ENCODE measurements around the gene TUBGCP2.

Gene TUBGCP2

DNA sequence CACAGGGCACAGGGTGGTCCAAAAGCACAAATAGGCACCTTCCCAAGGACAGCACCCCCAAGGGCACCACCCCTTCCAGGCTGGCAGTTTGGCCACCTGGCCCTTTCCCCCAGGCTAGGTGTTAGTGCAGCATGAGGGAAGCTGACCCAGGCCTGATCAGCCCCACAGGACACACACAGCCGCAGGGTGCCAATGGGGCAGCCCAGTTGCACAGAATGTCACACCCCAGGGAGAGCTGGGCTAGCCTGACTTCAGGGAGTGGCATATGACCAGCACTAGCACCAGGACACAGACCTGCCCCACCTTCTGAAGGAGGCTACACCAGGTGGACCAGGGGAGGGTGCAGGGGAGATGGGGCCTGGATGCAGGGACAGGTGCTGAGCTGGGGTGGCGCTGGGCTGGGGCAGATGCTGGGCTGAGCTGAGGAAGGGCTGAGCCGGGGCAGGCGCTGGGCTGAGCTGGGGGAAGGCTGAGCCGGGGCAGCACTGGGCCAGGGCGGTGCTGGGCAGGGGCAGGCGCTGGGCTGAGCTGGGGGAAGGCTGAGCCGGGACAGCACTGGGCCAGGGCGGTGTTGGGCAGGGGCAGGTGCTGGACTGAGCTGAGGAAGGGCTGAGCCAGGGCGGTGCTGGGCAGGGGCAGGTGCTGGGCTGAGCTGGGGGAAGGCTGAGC is 28.1 kb downstream of the TUBGCP2 start:
- Histone ChIP-seq H3K27me3 (peaks cover 12 to 23% (median 19%) of the 10 kb centered on the region in 11 experiments), H4K20me1 (peaks cover 4 to 96% (median 45%) of the 10 kb centered on the region in 11 experiments; a peak in 19 of 22 replicates), H3K27ac (peak overlapping the region in 3 of 11 experiments; percentile 7 to 35 (median 14); a peak in 2 of 22 replicates), H3K4me1 (peaks cover 42 to 58% (median 50%) of the 10 kb centered on the region in 10 experiments), H3K4me3 (no peak overlapping the region), H3K9me3 (replicated peaks in 1 of 11) (no peaks in the 10 kb centered on the region), H3K36me3 (peaks cover 51 to 68% (median 65%) of the 10 kb centered on the region in 11 experiments), H3K9ac (peak overlapping the region in 3 of 11 experiments; percentile 17 to 61 (median 39); a peak in 2 of 22 replicates), H3K4me2 (peak overlapping the region in 7 of 11 experiments; percentile 87 to 100 (median 98); a peak in 12 of 22 replicates)
- no peak for TF ChIP-seq Cebpa-rat (IDR thresholded peaks at IDR 0.05)

DNA sequence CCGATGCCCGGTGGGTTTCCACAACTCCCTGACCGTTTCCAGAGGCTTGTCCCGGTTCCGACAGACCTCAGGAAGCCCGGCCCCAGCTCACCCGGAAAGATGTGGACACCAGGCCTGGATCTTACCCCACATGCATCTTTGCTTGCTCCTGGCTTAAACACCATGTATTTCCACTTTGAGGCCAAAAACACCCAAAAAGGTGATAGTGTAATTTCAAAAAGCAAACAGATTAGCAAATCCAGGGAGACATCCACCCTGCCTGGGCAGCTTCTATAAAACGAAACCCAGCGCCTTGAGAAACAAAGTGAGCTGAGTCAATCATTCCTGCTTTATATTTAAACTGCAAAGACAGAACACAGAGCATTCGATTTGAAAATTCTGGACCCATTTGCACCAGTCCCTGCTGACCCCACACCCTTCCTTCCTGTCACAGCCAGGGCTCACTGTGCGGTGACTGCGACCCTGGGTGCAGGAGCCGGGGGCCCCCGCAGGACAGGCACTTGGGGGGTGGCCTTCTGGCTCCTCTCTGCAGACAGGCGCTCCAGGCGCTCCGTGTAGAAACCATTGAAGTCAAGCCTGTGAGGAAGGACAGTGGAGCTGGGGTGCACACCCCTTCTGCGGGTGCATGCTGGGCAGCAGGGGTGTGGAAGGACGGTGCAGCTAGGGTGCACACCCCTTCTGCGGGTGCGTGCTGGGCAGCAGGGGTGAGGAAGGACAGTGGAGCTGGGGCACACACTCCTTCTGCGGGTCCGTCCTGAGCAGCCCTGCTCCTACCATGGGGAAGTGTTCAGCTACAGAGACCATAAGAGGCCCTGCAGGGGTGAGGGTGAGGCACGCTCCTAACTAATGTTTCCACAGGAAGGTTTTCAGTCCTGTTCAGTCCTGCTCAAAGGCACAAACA is 29.1 kb downstream of the TUBGCP2 start:
- H4K20me1 ChIP-seq: peaks cover 4 to 92% (median 40%) of the 10 kb centered on the region in 11 experiments; a peak in 19 of 22 replicates
- peaks cover 52 to 67% (median 60%) of the 10 kb centered on the region in 10 experiments for H3K4me1 ChIP-seq
- H3K4me2 ChIP-seq: peak overlapping the region; percentile 87 to 100 (median 98); a peak in 18 of 22 replicates
- H3K9ac ChIP-seq: peak overlapping the region; percentile 17 to 70 (median 59); a peak in 12 of 22 replicates
- H3K36me3 ChIP-seq: peaks cover 42 to 59% (median 55%) of the 10 kb centered on the region in 11 experiments
- peak overlapping the region in 8 of 11 experiments; percentile 53 to 79 (median 71); a peak in 16 of 22 replicates for H3K27ac ChIP-seq
- no peaks in the 10 kb centered on the region for H3K9me3 ChIP-seq (replicated peaks in 1 of 11)
- peak overlapping the region in 3 of 10 experiments; percentile 23 to 54 (median 49); a peak in 3 of 20 replicates for H3K4me3 ChIP-seq
- TF ChIP-seq Cebpa-rat (IDR thresholded peaks at IDR 0.05): no peak
- peaks cover 18 to 33% (median 23%) of the 10 kb centered on the region in 11 experiments for H3K27me3 ChIP-seq

DNA sequence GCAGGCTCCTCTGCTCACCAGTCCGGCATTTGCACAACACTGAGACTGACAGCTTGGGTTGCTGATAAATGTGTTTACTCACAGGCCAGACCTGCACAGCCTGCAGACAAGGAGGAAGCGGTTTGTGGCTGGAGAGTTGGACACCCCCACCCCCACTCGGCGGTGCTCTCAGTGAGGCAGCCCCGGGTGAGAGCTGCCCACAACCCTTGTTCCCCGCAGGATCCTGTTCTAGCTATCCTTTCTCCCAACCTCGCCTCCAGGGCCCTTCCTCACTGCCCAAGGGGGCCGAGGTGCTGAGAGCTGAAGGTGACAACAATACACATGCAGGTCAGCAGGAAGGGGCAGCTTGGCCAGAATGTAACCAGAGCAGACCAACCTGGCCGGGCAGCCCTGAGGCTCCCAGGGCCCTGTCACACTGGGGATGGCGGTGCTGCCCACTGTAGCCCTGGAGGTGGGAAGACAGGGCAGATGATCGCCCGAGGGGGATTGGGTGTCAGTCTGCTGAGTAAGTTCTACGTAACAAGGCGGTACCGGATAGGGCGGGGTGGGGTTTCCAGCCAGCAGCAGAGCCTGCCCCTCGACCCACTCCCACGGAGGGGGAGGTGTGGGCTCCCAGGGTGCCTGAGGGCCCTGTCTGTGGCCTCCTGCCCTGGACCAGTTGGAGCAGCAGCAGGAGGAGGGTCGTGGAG is 30.0 kb downstream of the TUBGCP2 start:
- H3K36me3 ChIP-seq: peaks cover 33 to 50% (median 47%) of the 10 kb centered on the region in 11 experiments
- H3K4me3 ChIP-seq: peak overlapping the region in 5 of 10 experiments; percentile 13 to 54 (median 33); a peak in 9 of 20 replicates
- H3K9ac ChIP-seq: peak overlapping the region; percentile 31 to 70 (median 59); a peak in 17 of 22 replicates
- H3K4me1 ChIP-seq: peaks cover 54 to 73% (median 66%) of the 10 kb centered on the region in 10 experiments
- H3K9me3 ChIP-seq (replicated peaks in 1 of 11): no peaks in the 10 kb centered on the region
- H3K27ac ChIP-seq: peak overlapping the region in 10 of 11 experiments; percentile 2 to 79 (median 68); a peak in 19 of 22 replicates
- no peak; a peak in 1 of 22 replicates for TF ChIP-seq Cebpa-rat (IDR thresholded peaks at IDR 0.05)
- H3K4me2 ChIP-seq: peak overlapping the region; percentile 87 to 100 (median 98)
- H4K20me1 ChIP-seq: peaks cover 4 to 87% (median 39%) of the 10 kb centered on the region in 11 experiments; a peak in 19 of 22 replicates
- peaks cover 18 to 34% (median 23%) of the 10 kb centered on the region in 11 experiments for H3K27me3 ChIP-seq

DNA sequence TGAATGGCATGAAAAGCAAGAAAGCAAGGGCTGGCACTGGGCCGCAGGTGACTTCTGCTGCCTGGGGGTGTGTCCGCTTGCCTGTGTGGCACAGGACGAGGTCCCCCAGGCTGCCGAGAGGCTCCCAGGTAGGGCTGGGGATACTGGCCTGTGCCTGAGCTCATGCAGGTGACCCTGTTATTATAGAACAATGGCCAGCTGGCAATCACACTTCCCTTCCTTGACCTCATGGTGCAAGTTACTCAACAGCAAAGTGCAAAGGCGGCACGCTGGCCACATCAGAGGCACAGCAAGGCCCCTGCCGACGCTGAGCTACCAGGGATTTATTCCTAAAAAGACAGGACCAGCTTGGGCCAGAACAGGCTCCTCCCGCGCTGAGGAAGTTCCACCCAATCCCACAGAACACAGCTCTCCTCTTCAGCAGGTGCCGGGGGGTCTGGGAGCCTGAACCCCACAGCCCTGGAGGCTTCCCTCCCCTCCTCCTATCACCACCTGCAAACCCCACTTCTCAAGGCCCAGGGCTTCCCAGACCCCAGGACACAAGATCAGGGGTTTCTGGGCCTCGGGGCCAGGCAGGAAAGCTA is 30.6 kb downstream of the TUBGCP2 start:
- no peaks in the 10 kb centered on the region for H3K9me3 ChIP-seq (replicated peaks in 1 of 11)
- H3K27me3 ChIP-seq: peaks cover 18 to 34% (median 23%) of the 10 kb centered on the region in 11 experiments
- peak overlapping the region in 5 of 10 experiments; percentile 13 to 54 (median 33); a peak in 9 of 20 replicates for H3K4me3 ChIP-seq
- peak overlapping the region in 10 of 11 experiments; percentile 2 to 79 (median 68); a peak in 17 of 22 replicates for H3K27ac ChIP-seq
- peak overlapping the region; percentile 87 to 100 (median 98) for H3K4me2 ChIP-seq
- H4K20me1 ChIP-seq: peaks cover 4 to 87% (median 39%) of the 10 kb centered on the region in 11 experiments; a peak in 19 of 22 replicates
- H3K9ac ChIP-seq: peak overlapping the region; percentile 31 to 74 (median 59); a peak in 16 of 22 replicates
- peaks cover 27 to 50% (median 41%) of the 10 kb centered on the region in 11 experiments for H3K36me3 ChIP-seq
- TF ChIP-seq Cebpa-rat (IDR thresholded peaks at IDR 0.05): no peak; a peak in 1 of 22 replicates
- H3K4me1 ChIP-seq: peaks cover 54 to 77% (median 68%) of the 10 kb centered on the region in 10 experiments

GRCh38 chr10:133277277-133277992 is 31.2 kb downstream of the TUBGCP2 start:
- TF ChIP-seq Cebpa-rat (IDR thresholded peaks at IDR 0.05): no peak

GRCh38 chr10:133276435-133277201 is 32.1 kb downstream of the TUBGCP2 start, which contains the start of gene ADAM8:
ADAM8 (minus strand) TSS chr10:133276868; CDS start chr10:133276817, 51 bp downstream.
- peaks cover 18 to 34% (median 23%) of the 10 kb centered on the region in 11 experiments for H3K27me3 ChIP-seq
- peak within 1 kb of the TSS; percentile 57 to 75 (median 71); a peak in 21 of 22 replicates for H3K9ac ChIP-seq
- peaks cover 4 to 81% (median 39%) of the 10 kb centered on the region in 11 experiments; a peak in 19 of 22 replicates for H4K20me1 ChIP-seq
- TF ChIP-seq Cebpa-rat (IDR thresholded peaks at IDR 0.05): no peak
- H3K36me3 ChIP-seq: peaks cover 12 to 46% (median 27%) of the 10 kb centered on the region in 11 experiments
- H3K27ac ChIP-seq: peak within 1 kb of the TSS in 10 of 11 experiments; percentile 57 to 83 (median 78); a peak in 19 of 22 replicates
- H3K4me3 ChIP-seq: peak within 1 kb of the TSS; percentile 36 to 72 (median 54)
- H3K9me3 ChIP-seq (replicated peaks in 1 of 11): no peaks in the 10 kb centered on the region
- H3K4me2 ChIP-seq: peak within 1 kb of the TSS; percentile 87 to 100 (median 98)
- H3K4me1 ChIP-seq: peaks cover 54 to 78% (median 68%) of the 10 kb centered on the region in 10 experiments

More at GRCh38 chr10:133277277-133277992, 31.2 kb downstream of the TUBGCP2 start:
- peaks cover 18 to 34% (median 23%) of the 10 kb centered on the region in 11 experiments for H3K27me3 ChIP-seq
- peaks cover 54 to 78% (median 68%) of the 10 kb centered on the region in 10 experiments for H3K4me1 ChIP-seq
- H3K4me3 ChIP-seq: peak overlapping the region in 3 of 10 experiments; percentile 62 to 72 (median 64); a peak in 5 of 20 replicates
- peak overlapping the region in 10 of 11 experiments; percentile 31 to 74 (median 61); a peak in 10 of 22 replicates for H3K9ac ChIP-seq
- H3K36me3 ChIP-seq: peaks cover 20 to 49% (median 35%) of the 10 kb centered on the region in 11 experiments
- peak overlapping the region; percentile 87 to 100 (median 98) for H3K4me2 ChIP-seq
- H4K20me1 ChIP-seq: peaks cover 4 to 85% (median 39%) of the 10 kb centered on the region in 11 experiments; a peak in 19 of 22 replicates
- H3K27ac ChIP-seq: peak overlapping the region in 8 of 11 experiments; percentile 45 to 79 (median 71); a peak in 16 of 22 replicates
- H3K9me3 ChIP-seq (replicated peaks in 1 of 11): no peaks in the 10 kb centered on the region

Measured in BLaER1 treated with 17β-estradiol and CSF1 and Interleukin-3, amounts not matched to agents 10 nM and 100 nM (cell line).